Parathyroid adenoma (tissue), 2 donors: ENCODE results near the gene MGAT1.
A peak's percentile ranks its signal among the peaks of the same experiment; 100 is the strongest.

Experiments
- H2AFZ ChIP-seq: fragments of 300-600 bp; sonication (generic); one replicate; pipeline ENCODE4 v1.7.0; 2017; ENCODE audit warnings: antibody characterized with exemption, mild to moderate bottlenecking
- H3K27ac ChIP-seq: fragments of 300-600 bp; sonication (generic); one replicate; pipeline ENCODE4 v1.7.0; 2017
- H3K27me3 ChIP-seq: fragments of 300-600 bp; sonication (generic); one replicate; pipeline ENCODE4 v1.7.0; 2017; ENCODE audit warnings: low read length; ENCODE audit not compliant: control insufficient read depth, insufficient read depth
- H3K36me3 ChIP-seq: fragments of 300-600 bp; sonication (generic); one replicate; pipeline ENCODE4 v1.7.0; 2017; ENCODE audit warnings: low read length; ENCODE audit not compliant: control insufficient read depth, insufficient read depth
- H3K4me1 ChIP-seq: fragments of 300-600 bp; sonication (generic); one replicate; pipeline ENCODE4 v1.7.0; 2017; ENCODE audit warnings: control low read depth
- H3K4me2 ChIP-seq: fragments of 300-600 bp; sonication (generic); one replicate; pipeline ENCODE4 v1.7.0; 2017; ENCODE audit warnings: low read length
- H3K4me3 ChIP-seq: fragments of 300-600 bp; sonication (generic); one replicate; pipeline ENCODE4 v1.7.0; 2017; ENCODE audit warnings: low read depth, low read length
- H3K79me2 ChIP-seq: fragments of 300-600 bp; sonication (generic); one replicate; pipeline ENCODE4 v1.7.0; 2017; ENCODE audit warnings: control low read depth
- H3K9ac ChIP-seq: fragments of 300-600 bp; sonication (generic); one replicate; pipeline ENCODE4 v1.7.0; 2017; ENCODE audit warnings: mild to moderate bottlenecking
- H3K9me3 ChIP-seq: fragments of 300-600 bp; sonication (generic); one replicate; pipeline ENCODE4 v1.7.0; 2017; ENCODE audit warnings: low read length; ENCODE audit not compliant: control insufficient read depth
- TF ChIP-seq, protein P1 (sequence below): fragments of 300-600 bp; sonication (generic); IDR thresholded peaks from one replicate; pipeline ENCODE4 v1.7.0; 2017; ENCODE audit warnings: antibody characterized with exemption, mild to moderate bottlenecking
- donor health status: primary hyperparathyroidism.

Gene MGAT1

DNA sequence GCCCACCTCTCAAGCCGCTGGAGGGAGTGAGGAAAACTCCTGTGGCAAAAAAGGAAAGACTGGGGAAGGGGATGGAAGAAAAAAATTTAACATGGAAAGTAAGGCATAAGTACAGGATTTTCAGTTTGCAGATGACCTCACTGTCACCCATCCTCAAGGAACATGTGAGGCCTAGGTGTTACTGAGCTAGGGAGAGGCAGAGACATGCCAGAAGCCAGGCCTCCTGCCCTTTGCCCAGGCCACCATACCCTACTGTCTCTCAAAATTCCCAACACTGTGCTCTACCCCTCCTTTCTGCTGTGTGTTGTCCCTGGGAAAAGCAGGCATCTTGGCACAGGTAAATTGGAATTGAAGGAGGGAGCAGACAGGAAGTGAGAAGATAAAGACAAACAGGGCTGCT is 4.4 kb upstream of the MGAT1 start:
- Histone ChIP-seq H3K9ac (no peak overlapping the region), H3K4me3 (no peak overlapping the region), H3K79me2 (peaks cover 9% of the 10 kb centered on the region), H2AFZ (no peak overlapping the region), H3K4me2 (no peak overlapping the region), H3K9me3 (no peaks in the 10 kb centered on the region), H3K36me3 (no peaks in the 10 kb centered on the region), H3K4me1 (peaks cover 21% of the 10 kb centered on the region), H3K27me3 (no peaks in the 10 kb centered on the region), H3K27ac (no peak overlapping the region)
- TF ChIP-seq, protein P1, sequence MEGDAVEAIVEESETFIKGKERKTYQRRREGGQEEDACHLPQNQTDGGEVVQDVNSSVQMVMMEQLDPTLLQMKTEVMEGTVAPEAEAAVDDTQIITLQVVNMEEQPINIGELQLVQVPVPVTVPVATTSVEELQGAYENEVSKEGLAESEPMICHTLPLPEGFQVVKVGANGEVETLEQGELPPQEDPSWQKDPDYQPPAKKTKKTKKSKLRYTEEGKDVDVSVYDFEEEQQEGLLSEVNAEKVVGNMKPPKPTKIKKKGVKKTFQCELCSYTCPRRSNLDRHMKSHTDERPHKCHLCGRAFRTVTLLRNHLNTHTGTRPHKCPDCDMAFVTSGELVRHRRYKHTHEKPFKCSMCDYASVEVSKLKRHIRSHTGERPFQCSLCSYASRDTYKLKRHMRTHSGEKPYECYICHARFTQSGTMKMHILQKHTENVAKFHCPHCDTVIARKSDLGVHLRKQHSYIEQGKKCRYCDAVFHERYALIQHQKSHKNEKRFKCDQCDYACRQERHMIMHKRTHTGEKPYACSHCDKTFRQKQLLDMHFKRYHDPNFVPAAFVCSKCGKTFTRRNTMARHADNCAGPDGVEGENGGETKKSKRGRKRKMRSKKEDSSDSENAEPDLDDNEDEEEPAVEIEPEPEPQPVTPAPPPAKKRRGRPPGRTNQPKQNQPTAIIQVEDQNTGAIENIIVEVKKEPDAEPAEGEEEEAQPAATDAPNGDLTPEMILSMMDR: no peak

DNA sequence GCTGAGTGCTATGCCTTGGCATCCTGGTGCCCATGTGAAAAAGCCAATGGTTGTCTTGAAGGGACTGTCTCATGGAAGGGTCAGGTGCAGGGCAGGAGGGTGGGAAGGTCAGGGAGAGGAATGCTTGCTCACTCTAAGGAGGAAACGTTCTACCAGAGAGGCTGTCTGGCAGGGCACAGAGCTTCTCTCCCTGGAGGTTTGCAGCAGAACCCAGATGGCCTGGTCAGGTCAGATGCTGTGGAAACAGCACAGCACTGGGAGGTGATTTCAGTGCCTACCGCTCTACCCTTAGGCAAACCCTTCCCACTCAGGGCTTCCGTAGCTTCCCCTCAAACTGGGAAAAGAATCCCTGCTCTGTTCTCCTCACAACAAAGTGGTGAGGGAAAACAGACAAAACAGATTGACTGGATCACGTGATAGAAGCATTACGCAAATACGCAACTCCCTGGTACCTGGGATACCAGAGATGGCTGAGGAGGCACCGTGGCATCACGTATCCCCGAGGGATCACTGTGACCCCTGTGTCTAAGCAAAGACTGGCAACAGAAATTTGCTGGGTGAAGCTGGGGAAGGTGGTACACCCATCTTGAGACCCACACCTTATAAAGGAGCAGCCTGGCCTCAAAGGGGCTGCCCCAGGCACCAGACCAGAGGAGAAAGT is 3.9 kb upstream of the MGAT1 start:
- Histone ChIP-seq H3K36me3 (no peaks in the 10 kb centered on the region), H3K9ac (no peak overlapping the region), H3K4me3 (no peak overlapping the region), H3K4me2 (no peak overlapping the region), H3K9me3 (no peaks in the 10 kb centered on the region), H3K27ac (no peak overlapping the region), H3K4me1 (peaks cover 18% of the 10 kb centered on the region), H3K27me3 (no peaks in the 10 kb centered on the region), H2AFZ (no peak overlapping the region), H3K79me2 (peaks cover 9% of the 10 kb centered on the region)
- TF ChIP-seq, protein P1: no peak

DNA sequence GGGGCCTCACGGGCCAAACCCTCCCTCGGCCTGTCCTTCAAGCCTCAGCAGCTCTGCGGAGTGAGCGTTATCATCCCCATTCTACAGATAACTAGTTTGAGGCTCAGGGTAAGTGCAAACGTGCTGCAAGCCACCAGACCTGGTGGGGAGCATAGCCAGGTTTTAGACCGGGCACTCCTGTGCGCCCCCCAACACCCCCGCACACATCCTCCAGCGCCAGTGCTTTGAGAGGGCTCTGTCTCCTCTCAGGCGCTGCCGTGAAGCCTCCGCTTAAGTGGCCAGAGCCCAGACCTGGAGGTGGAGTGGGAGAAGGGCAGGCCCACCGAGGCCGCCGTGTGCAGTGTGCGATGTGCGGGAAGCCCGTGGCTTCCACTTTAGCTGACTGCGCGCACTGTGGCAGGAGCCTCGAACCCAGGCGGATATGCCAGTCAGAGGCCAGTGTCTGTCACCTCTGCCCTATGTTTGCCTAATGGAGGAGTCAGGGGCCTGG is 1.6 kb upstream of the MGAT1 start:
- no peak overlapping the region for H3K9ac ChIP-seq
- peaks cover 26% of the 10 kb centered on the region for H3K79me2 ChIP-seq
- no peaks in the 10 kb centered on the region for H3K9me3 ChIP-seq
- H2AFZ ChIP-seq: no peak overlapping the region
- H3K27ac ChIP-seq: peak overlapping the region; percentile 80
- no peaks in the 10 kb centered on the region for H3K36me3 ChIP-seq
- TF ChIP-seq, protein P1: no peak
- H3K4me2 ChIP-seq: no peak overlapping the region
- H3K27me3 ChIP-seq: no peaks in the 10 kb centered on the region
- H3K4me1 ChIP-seq: peaks cover 23% of the 10 kb centered on the region
- no peak overlapping the region for H3K4me3 ChIP-seq

DNA sequence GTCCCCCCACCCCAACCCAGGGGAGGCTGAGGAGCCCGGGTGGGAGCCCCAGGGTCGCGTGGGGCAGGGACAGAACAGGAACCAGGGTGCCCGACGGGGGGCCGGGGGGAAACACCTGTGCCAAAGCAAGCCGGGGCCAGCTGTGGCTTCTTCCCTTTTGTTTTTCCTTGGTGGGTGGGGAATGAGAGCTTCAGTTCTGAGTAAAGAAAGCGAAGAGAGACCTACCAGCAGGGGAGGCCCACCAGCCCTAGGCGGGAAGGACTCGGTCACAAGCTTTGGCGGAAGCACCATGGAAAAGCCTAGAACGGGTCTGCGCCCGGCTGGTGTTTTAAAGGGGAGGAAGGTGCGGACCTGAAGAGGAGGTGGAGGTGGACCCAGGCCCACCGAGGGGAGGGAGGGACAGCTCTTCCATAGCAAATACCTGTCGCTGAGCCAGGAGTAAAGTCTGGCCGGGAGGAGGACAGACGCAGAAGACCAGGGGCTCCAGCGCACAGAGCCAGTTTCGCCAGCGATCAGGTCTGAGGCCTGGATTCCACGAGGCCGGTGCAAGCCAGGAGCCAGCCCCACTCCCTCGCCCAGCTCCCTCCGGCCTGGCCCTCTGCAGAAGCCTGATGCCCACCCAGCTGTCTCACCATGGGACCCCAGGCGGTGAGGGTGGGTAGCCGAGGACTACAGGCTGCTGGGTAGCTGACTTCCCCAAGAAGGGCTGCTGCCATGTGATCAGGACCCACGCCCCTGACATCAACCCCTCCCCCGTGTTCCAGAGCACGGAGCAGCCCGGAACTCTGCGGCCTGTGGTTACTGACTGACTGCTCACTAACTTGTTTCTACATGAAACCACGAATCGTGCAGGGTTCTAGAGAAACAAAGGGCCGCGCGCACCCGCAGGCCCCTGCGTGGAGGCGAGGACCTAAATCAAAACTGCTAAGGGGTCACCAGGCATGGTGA is 849 bp upstream of the MGAT1 start:
- Histone ChIP-seq H2AFZ (peak overlapping the region; percentile 88), H3K4me1 (peaks cover 22% of the 10 kb centered on the region), H3K9me3 (no peaks in the 10 kb centered on the region), H3K4me2 (peak overlapping the region; percentile 89), H3K27ac (peak overlapping the region; percentile 80), H3K27me3 (no peaks in the 10 kb centered on the region), H3K79me2 (peaks cover 29% of the 10 kb centered on the region), H3K9ac (peak overlapping the region; percentile 75), H3K36me3 (no peaks in the 10 kb centered on the region), H3K4me3 (peak overlapping the region; percentile 61)
- TF ChIP-seq, protein P1: no peak
